ENCODE results near the gene ELK3. TPM values are rescaled to one million over a fixed set of nuclear protein-coding genes. Genes with fewer than 3 reads are reported as not detected.

ELK3 gene
- total and polyA plus RNA-seq, 2 of the 8 experiments (the other 6 are each of a cell fraction or from before 2014, with no cell fraction given) = 3.5 to 14.3 TPM

DNA sequence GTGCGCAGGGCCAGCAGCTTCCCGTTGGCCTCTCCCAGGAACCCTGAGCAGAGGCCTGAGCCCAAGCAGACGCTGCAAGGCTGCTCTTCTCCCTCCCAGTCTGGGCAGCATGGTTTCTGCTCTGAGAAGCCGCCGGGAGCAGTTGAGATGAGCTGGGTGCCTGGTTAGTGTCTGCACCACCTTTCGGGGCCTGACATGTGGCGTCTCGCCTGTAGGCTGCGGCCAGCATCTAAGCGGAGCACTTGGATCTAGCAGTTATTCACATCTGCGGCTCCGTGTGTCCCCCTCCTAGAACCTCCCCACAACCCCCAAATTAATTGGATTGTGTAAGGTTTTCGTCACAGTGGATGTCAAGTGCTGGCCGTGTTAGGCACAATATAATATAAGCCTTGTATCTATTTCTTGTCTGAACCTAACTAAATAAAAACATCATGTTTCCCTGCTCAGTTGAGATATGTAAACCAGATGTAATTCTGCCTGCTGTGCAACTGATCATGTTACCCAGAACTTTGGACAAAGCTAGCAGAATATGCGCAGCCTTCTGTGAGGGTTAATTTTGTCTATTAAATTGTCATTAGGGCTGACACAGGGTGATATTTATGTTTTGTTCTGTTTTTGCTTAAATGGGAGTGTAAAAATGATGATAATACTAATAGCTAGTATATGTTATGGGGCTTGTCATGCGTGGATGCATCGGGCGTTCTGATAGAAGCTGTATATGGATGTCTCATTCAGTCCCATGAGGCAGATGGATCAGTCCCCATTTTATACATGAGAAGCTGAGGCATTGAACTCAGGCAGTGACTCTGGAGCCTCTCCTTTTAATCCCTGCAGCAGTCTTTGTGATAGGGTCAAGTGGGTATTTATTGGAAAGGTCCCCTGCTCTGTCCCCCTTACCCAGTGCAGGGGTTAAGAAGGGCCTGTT is 45.8 kb downstream of the ELK3 start (continued):
- TF ChIP-seq RNF2 (IDR thresholded peaks at IDR 0.05; ENCODE audit: borderline replicate concordance, low read depth, low read length, missing control alignments, poor library complexity, severe bottlenecking) = no peak
- TF ChIP-seq HDAC6 (IDR thresholded peaks at IDR 0.05; ENCODE audit: low read depth, low read length) = no peak
- TF ChIP-seq KDM1A (IDR thresholded peaks at IDR 0.05; ENCODE audit: borderline replicate concordance, low read length) = no peak
- TF ChIP-seq JUND (IDR thresholded peaks at IDR 0.05; ENCODE audit: low read length) = no peak
- no peak for TF ChIP-seq EZH2 (IDR thresholded peaks at IDR 0.05; ENCODE audit: low read depth, low read length, severe bottlenecking)
- no peak for TF ChIP-seq POLR2AphosphoS5 (IDR thresholded peaks at IDR 0.05; ENCODE audit: low read depth, low read length)
- no peak for TF ChIP-seq CBX8 (IDR thresholded peaks at IDR 0.05; ENCODE audit: borderline replicate concordance, low read depth, low read length)
- no peak for TF ChIP-seq SRF (IDR thresholded peaks at IDR 0.05; ENCODE audit: low read depth, low read length)
- no peak for TF ChIP-seq CHD2 (IDR thresholded peaks at IDR 0.05; ENCODE audit: low read length)
- no peak for TF ChIP-seq JUN (IDR thresholded peaks at IDR 0.05; ENCODE audit: low read depth, low read length)
- TF ChIP-seq CREB1 (IDR thresholded peaks at IDR 0.05) = no peak
- TF ChIP-seq SP2 (IDR thresholded peaks at IDR 0.05; ENCODE audit: low read length) = no peak
